OCI-LY7 (cell line): Measurements from ENCODE around the gene CABP2. TPM values are rescaled to one million over a fixed set of nuclear protein-coding genes. Genes with fewer than 3 reads are reported as not detected.

ENCODE experiments used
- BruUV-seq: library from RNA; stranded (reverse); fragments of 400-500 nt; replicated peaks from 2 replicates; lab custom pipeline; 2021; lab: Mats Ljungman, UMichigan
- CTCF ChIA-PET: fragments of 300-600 bp; sonication (Branson Sonifier 250); formaldehyde crosslinking; loops from one replicate; lab custom pipeline; 2022; ENCODE audit warnings: antibody characterized with exemption; ENCODE audit not compliant: unreplicated experiment; lab: Charles Lee
- POLR2A ChIA-PET: fragments of 300-600 bp; sonication (Branson Sonifier 250); formaldehyde crosslinking; loops from one replicate; lab custom pipeline; 2022; ENCODE audit warnings: antibody characterized with exemption; lab: Charles Lee
- DNase-seq: peaks from one replicate; pipeline ENCODE4 v3.0.0-alpha.2; 2015; ENCODE audit warnings: low spot score
- H2AFZ ChIP-seq: fragments of 200-600 bp; sonication (generic), shearing (Covaris generic); 2 replicates; pipeline ENCODE4 v1.6.1; 2014; ENCODE audit warnings: mild to moderate bottlenecking, antibody characterized with exemption, low read length, moderate library complexity
- H3K27ac ChIP-seq: fragments of 200-600 bp; sonication (generic); 2 replicates; pipeline ENCODE4 v1.5.1; 2014; ENCODE audit warnings: mixed run types, low read depth, mild to moderate bottlenecking, moderate library complexity, low read length, inconsistent platforms; ENCODE audit not compliant: poor library complexity, severe bottlenecking
- H3K36me3 ChIP-seq: fragments of 200-600 bp; sonication (generic); 2 replicates; pipeline ENCODE4 v1.6.1; 2014; ENCODE audit warnings: mild to moderate bottlenecking, antibody characterized with exemption, low read length, moderate library complexity, mixed read lengths; ENCODE audit not compliant: insufficient read depth
- H3K4me1 ChIP-seq: fragments of 200-600 bp; sonication (generic); 2 replicates; pipeline ENCODE4 v1.5.1; 2014; ENCODE audit warnings: mild to moderate bottlenecking, low read length; ENCODE audit not compliant: insufficient read depth, poor library complexity, severe bottlenecking
- H3K4me2 ChIP-seq: fragments of 200-600 bp; sonication (generic); 2 replicates; pipeline ENCODE4 v1.6.1; 2014; ENCODE audit warnings: mild to moderate bottlenecking, low read length
- H3K4me3 ChIP-seq: fragments of 200-600 bp; sonication (generic); 2 replicates; pipeline ENCODE4 v1.5.1; 2014; ENCODE audit warnings: mild to moderate bottlenecking, low read depth, low read length; ENCODE audit not compliant: poor library complexity, severe bottlenecking
- H3K79me2 ChIP-seq: fragments of 200-600 bp; sonication (generic); 2 replicates; pipeline ENCODE4 v1.6.1; 2016; ENCODE audit warnings: low read depth, mild to moderate bottlenecking, low read length, moderate library complexity, mixed read lengths; ENCODE audit not compliant: insufficient read depth
- H3K9me2 ChIP-seq: fragments of 200-600 bp; sonication (generic); 2 replicates; pipeline ENCODE4 v1.6.1; 2016; ENCODE audit warnings: mild to moderate bottlenecking, low read length, mixed read lengths; ENCODE audit not compliant: insufficient read depth
- H3K9me3 ChIP-seq: fragments of 200-600 bp; sonication (generic); 2 replicates; pipeline ENCODE4 v1.6.1; 2014; ENCODE audit warnings: mild to moderate bottlenecking, mixed run types, low read length, mixed read lengths
- H4K20me1 ChIP-seq: fragments of 200-600 bp; sonication (generic); 2 replicates; pipeline ENCODE4 v1.6.1; 2014; ENCODE audit warnings: mild to moderate bottlenecking, antibody characterized with exemption, low read length, moderate library complexity, mixed read lengths; ENCODE audit not compliant: insufficient read depth
- CTCF ChIP-seq: fragments of 200-600 bp; sonication (generic); conservative IDR thresholded peaks from 2 replicates; pipeline ENCODE4 v1.5.1; 2014; ENCODE audit warnings: mild to moderate bottlenecking, antibody characterized with exemption, low read length, moderate library complexity, mixed read lengths
- EZH2phosphoT487 ChIP-seq: fragments of 200-600 bp; sonication (generic); IDR thresholded peaks from 2 replicates; pipeline ENCODE4 v1.6.1; 2018; ENCODE audit warnings: low read depth, borderline replicate concordance, mild to moderate bottlenecking, mixed run types, antibody characterized with exemption, low read length, moderate library complexity, mixed read lengths
- intact Hi-C: fragments of 100-400 bp; cut with micrococcal nuclease; formaldehyde crosslinking; loops from one replicate; pipeline ENCODE4 v1.10.0; 2022; ENCODE audit not compliant: unreplicated experiment
- total RNA-seq, 2 experiments: library from RNA; depleted of rRNA in 1 of 2; stranded (reverse); fragments of >200 nt in 1 of 2; shearing (Covaris generic) in 1 of 2; gene quantifications; 2 replicates each; pipeline ENCODE4 v1.2.3, GENCODE V29; 2014 to 2022

Gene CABP2
- total RNA-seq, 2 experiments from 2014 or later, result not detected

GRCh38 chr11:67496113-67496512 is 27.1 kb downstream of the CABP2 start:
- ChIA-PET POLR2A (no interaction called here), CTCF (interaction anchor here (0.6 kb wide), 1 partner anchor 550 kb away, joined by 4 read pairs; no protein-coding TSS in a partner anchor)
- no peak overlapping the region for H2AFZ ChIP-seq
- no TSS peak for BruUV-seq
- H3K27ac ChIP-seq, result no peak overlapping the region
- H3K4me1 ChIP-seq, result no peaks in the 10 kb centered on the region
- no peaks in the 10 kb centered on the region for H3K79me2 ChIP-seq
- DNase-seq, result no peak
- no peaks in the 10 kb centered on the region for H4K20me1 ChIP-seq
- H3K36me3 ChIP-seq, result peaks cover 34% of the 10 kb centered on the region; the same call in 1 of the 2 replicates
- intact Hi-C loops, result no loop called here
- H3K4me3 ChIP-seq, result no peak overlapping the region
- no peaks in the 10 kb centered on the region for H3K9me3 ChIP-seq
- no peaks in the 10 kb centered on the region for H3K9me2 ChIP-seq
- no peak overlapping the region for H3K4me2 ChIP-seq
- TF ChIP-seq CTCF (no peak), EZH2phosphoT487 (no peak)

- no peaks in the 10 kb centered on the region for H4K20me1 ChIP-seq
- ChIA-PET CTCF (no interaction called here), POLR2A (no interaction called here)
- H3K4me1 ChIP-seq, result no peaks in the 10 kb centered on the region
- no TSS peak for BruUV-seq
- H3K27ac ChIP-seq, result no peak overlapping the region
- intact Hi-C loops, result no loop called here
- H3K9me3 ChIP-seq, result no peaks in the 10 kb centered on the region
- H3K4me3 ChIP-seq, result no peak overlapping the region
- H3K9me2 ChIP-seq, result no peaks in the 10 kb centered on the region
- H3K79me2 ChIP-seq, result no peaks in the 10 kb centered on the region
- H3K4me2 ChIP-seq, result no peak overlapping the region
- H2AFZ ChIP-seq, result no peak overlapping the region
- no peak for DNase-seq
- TF ChIP-seq EZH2phosphoT487, result no peak
- TF ChIP-seq CTCF, result no peak
- H3K36me3 ChIP-seq, result peaks cover 35% of the 10 kb centered on the region; the same call in 1 of the 2 replicates
Measured at GRCh38 chr11:67495234-67496005, 27.8 kb downstream of the CABP2 start.
